Effector memory CD4-positive, alpha-beta T cell (primary cell): Measurements from ENCODE around the gene SNAI3.
A peak's percentile ranks its signal among the peaks of the same experiment; 100 is the strongest.

Experiments
- DNase-seq, 3 donors: peaks; one replicate each; pipeline ENCODE4 v3.0.0-alpha.2; 2020
- H3K27ac ChIP-seq: 2 replicates; pipeline ENCODE4 v1.7.0; 2013; ENCODE audit warnings: mild to moderate bottlenecking, low read length, moderate library complexity; ENCODE audit not compliant: insufficient read depth, poor library complexity, severe bottlenecking
- H3K27me3 ChIP-seq: replicated peaks from 2 replicates; pipeline ENCODE4 v1.7.0; 2013; ENCODE audit warnings: mild to moderate bottlenecking, low read length; ENCODE audit not compliant: insufficient read depth, control insufficient read depth, poor library complexity, severe bottlenecking
- H3K36me3 ChIP-seq: 2 replicates; pipeline ENCODE4 v1.7.0; 2013; ENCODE audit warnings: mild to moderate bottlenecking, low read length, moderate library complexity; ENCODE audit not compliant: control insufficient read depth, insufficient read depth
- H3K4me1 ChIP-seq: 2 replicates; pipeline ENCODE4 v1.7.0; 2013; ENCODE audit warnings: low read length, mild to moderate bottlenecking; ENCODE audit not compliant: control insufficient read depth, insufficient read depth, poor library complexity, severe bottlenecking
- H3K4me3 ChIP-seq: 2 replicates; pipeline ENCODE4 v1.7.0; 2013; ENCODE audit warnings: low read length, low read depth, mild to moderate bottlenecking; ENCODE audit not compliant: insufficient read depth, poor library complexity, severe bottlenecking
- H3K9me3 ChIP-seq: 2 replicates; pipeline ENCODE4 v1.7.0; 2013; ENCODE audit warnings: mild to moderate bottlenecking, low read length, moderate library complexity; ENCODE audit not compliant: control insufficient read depth

The SNAI3 gene

DNA sequence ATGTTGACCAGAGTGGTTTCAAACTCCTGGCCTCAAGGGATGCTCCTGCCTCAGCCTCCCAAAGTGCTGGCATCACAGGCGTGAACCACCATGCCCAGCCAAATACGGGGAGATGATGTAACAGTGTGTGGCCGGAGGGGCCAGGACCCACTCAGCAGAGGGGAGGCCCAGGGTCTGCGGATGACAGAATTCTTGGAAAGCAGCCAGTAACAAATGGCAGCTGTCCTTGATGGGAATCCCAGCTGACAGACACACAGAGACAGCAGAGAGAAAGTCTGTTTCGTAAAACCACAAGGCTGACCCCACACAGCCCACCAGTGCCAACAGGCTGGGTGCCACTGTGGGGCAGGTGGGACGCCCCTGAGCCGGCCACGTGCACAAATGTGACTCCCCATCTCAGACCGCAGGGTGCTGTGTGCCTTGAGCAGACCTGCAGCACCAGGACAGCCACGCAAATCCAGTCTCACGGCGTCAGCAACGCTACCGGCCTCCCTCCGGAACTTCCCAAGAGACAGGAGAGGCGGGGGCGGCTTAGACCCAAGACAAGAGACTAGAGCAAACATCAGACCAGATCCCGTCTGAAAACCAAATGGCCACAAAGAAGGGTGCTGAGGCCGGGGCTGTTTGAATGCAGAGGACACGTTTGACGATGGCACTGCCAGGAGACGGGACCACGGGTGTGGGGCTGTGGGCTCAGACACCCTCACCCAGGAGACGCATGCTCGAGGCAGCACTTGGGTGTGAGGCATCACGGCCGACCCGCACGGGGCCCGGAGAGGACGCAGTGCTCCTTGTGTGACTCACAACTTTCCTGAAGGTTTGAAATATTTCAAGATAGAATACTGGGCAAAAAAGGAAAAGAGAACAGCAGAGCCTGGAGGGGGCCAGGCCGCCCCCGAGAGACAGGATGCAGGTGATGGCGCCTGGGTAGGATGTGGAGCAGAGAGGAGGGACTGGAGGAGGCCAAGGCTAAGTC lies 44.6 kb upstream of the SNAI3 start:
- peaks cover 81% of the 10 kb centered on the region for H3K36me3 ChIP-seq
- no peaks in the 10 kb centered on the region for H3K9me3 ChIP-seq
- peaks cover 2% of the 10 kb centered on the region for H3K4me1 ChIP-seq
- no peak for DNase-seq
- H3K4me3 ChIP-seq = no peak overlapping the region
- H3K27ac ChIP-seq = peak overlapping the region; percentile 37
- H3K27me3 ChIP-seq = no peaks in the 10 kb centered on the region

DNA sequence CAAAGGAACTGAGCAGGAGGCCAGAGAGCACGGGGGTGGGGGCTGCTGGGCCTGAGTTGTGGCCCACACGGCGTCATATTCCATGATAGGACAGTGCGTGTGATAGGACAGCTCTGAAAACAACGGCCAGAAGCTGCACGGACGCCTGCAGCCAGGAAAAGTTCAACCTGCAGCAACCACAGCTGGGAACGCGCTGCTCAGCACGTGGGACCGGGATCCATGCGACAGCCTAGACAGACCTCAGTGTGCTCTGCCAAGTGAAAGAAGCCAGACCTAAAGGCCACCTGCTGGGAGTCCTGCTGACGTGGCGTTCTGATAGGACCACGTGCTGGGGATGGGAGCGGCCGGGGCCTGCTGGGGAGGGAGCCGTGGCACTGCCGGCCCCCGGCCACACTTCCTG lies 41.6 kb upstream of the SNAI3 start:
- Histone ChIP-seq H3K4me3 (no peak overlapping the region), H3K27ac (no peak overlapping the region), H3K9me3 (no peaks in the 10 kb centered on the region), H3K27me3 (no peaks in the 10 kb centered on the region), H3K4me1 (peaks cover 2% of the 10 kb centered on the region), H3K36me3 (peaks cover 80% of the 10 kb centered on the region)
- no peak for DNase-seq

DNA sequence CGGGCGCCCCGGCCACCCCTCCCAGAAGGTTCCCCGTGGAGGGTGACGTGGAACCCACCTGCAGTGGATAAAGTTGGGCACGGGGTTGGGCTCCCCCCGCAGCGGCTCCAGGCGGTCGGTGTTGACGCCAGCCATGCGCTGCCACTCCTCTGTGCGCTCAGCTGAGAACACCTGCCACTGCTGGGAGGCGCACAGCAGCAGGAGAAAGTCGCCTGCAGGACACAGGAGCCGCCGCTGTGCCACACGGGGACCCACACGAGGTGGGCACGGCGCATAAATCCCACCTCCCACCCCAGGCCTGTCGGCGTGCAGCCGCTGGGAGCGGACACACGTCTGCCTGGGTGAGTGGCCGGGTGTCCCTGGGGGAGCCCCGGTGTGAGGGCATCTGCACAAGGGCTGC lies 40.7 kb upstream of the SNAI3 start:
- no peaks in the 10 kb centered on the region for H3K27me3 ChIP-seq
- H3K9me3 ChIP-seq = no peaks in the 10 kb centered on the region
- DNase-seq = no peak
- H3K36me3 ChIP-seq = peaks cover 80% of the 10 kb centered on the region
- H3K27ac ChIP-seq = no peak overlapping the region
- no peak overlapping the region for H3K4me3 ChIP-seq
- H3K4me1 ChIP-seq = peaks cover 2% of the 10 kb centered on the region

DNA sequence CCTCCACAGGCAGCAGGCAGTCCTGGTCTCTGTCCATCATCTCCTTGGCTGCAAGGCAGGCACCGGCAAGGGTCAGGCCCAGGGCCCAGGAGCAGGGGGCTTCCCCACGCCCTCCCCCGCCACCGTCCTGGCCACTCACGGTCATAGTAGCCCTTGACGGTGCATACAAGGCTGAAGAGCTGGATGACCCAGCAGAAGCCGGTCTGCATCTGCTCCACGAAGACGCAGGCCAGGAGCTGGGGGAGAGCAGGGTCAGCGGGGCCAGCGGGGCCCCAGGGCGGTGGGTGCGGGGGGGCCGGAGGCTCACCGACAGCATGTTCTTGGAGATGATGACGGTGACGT lies 40.1 kb upstream of the SNAI3 start:
- Histone ChIP-seq H3K9me3 (no peaks in the 10 kb centered on the region), H3K27me3 (no peaks in the 10 kb centered on the region), H3K36me3 (peaks cover 81% of the 10 kb centered on the region), H3K4me3 (no peak overlapping the region), H3K4me1 (peaks cover 2% of the 10 kb centered on the region), H3K27ac (no peak overlapping the region)
- DNase-seq = no peak

DNA sequence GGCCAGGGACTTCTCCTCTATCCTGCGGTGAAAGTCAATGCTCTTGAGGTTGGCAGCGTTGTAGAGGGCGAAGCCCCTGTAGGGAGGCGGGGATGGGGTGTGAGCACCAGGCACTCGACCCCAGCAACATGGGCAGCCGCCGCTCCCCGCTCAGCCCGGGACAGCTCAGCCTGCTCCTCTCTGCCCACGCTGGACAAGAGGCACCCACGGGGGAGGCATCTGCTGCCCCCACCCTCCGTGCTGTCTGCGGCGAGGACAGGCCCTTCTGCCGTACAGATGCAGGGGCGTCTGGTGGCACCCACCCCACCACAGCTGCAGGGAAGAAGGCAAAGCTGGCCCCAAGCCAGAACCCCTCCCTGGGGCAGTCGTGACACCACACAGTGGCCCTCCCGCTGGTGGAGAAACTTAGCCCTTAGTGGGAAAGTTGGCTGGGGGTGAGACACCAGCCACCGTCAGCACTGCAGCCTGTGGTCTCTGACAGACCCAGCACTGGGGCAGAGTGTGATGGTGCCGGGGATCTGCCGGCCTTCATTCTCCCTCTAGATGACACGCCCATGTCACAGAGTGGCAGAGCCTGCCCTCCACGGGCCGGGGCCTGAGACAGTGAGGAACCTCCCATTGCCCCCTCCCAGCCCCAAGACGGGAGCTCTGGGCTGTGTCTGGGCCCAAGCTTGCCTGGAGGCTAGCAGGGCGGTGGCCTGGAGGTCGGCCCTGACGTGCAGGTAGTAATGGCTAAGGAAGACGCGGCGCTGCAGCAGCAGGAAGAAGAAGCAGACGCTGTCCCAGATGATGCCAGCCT lies 39.5 kb upstream of the SNAI3 start:
- H3K4me3 ChIP-seq = no peak overlapping the region
- H3K27me3 ChIP-seq = no peaks in the 10 kb centered on the region
- H3K36me3 ChIP-seq = peaks cover 81% of the 10 kb centered on the region
- H3K4me1 ChIP-seq = peaks cover 2% of the 10 kb centered on the region
- DNase-seq = no peak
- no peaks in the 10 kb centered on the region for H3K9me3 ChIP-seq
- H3K27ac ChIP-seq = no peak overlapping the region

DNA sequence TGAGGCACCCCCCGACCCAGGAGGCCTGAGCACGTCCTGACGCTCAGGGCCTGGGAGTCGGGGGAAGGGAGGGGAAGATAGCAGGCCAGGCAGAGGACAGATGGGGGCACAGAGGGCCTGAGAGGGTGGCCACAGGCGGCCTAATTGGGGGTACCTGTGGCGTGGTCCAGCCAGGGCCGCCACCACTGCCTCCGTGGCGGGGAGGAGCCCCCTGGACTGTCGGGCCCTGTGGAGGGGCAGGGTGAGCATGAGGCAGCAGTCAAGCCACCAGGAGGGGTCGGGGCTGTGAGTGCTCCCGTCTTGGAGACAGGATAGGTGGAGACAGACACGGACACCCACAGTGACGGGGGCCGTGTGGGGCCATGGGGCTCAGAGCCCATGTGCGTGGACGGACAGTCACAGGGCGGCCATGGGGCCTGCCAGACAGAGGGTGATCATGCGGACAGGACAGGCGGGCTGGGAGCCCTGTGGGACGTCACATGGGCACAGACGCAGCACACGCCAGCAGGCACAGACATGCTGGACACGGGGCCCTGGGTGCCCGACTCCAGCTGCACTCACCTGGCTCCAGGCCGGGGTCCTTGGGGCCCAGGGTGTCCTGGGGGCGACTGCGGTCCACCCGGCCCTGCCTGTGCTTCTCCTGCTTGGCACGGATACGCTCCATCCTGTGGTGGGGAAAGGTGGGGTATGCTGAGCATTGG lies 38.7 kb upstream of the SNAI3 start:
- no peaks in the 10 kb centered on the region for H3K27me3 ChIP-seq
- H3K36me3 ChIP-seq = peaks cover 84% of the 10 kb centered on the region
- peaks cover 2% of the 10 kb centered on the region for H3K4me1 ChIP-seq
- H3K9me3 ChIP-seq = no peaks in the 10 kb centered on the region
- no peak overlapping the region for H3K4me3 ChIP-seq
- no peak for DNase-seq
- no peak overlapping the region for H3K27ac ChIP-seq

DNA sequence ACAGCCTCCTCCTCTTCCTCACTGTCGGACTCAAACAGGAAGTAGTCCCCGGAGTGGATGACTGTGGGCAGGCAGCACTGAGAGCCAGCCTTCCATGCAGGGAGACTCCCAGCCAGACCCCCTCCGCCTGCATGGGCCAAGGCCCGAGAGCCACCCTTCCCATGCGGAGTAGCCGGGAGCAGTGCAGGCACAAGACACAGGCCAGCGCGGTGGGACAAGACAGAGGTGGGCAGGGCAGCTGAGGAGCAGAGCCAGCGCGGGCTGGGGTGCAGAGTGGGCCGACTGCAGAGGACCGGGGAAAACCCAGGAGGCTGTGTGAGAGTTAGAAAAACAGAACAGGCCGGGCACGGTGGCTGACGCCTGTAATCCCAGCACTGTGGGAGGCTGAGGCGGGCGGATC lies 37.6 kb upstream of the SNAI3 start:
- H3K27ac ChIP-seq = no peak overlapping the region
- H3K27me3 ChIP-seq = no peaks in the 10 kb centered on the region
- H3K4me1 ChIP-seq = peaks cover 2% of the 10 kb centered on the region
- DNase-seq = no peak
- H3K9me3 ChIP-seq = no peaks in the 10 kb centered on the region
- no peak overlapping the region for H3K4me3 ChIP-seq
- H3K36me3 ChIP-seq = peaks cover 91% of the 10 kb centered on the region

DNA sequence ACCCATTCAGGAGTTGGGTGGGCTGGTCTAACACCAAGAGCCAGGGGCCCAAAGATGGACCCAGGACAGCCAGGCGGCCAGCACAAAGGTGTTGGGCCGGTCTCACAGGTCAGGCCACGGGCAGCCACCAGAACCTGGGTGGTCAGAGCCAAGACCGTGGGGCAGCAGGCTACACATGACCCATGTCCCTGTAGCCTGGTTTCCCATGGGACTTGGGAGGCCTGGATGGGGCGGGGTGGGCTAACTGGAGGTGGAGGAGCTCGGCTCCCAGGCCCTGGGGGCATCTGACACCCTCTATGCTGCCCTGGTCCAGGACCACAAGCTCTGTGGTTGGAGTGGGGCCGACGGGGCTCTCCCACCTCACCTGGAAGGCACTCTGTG lies 37.2 kb upstream of the SNAI3 start:
- Histone ChIP-seq H3K9me3 (no peaks in the 10 kb centered on the region), H3K4me3 (no peak overlapping the region), H3K27ac (no peak overlapping the region), H3K27me3 (no peaks in the 10 kb centered on the region), H3K4me1 (peaks cover 2% of the 10 kb centered on the region), H3K36me3 (peaks cover 95% of the 10 kb centered on the region)
- DNase-seq = no peak

DNA sequence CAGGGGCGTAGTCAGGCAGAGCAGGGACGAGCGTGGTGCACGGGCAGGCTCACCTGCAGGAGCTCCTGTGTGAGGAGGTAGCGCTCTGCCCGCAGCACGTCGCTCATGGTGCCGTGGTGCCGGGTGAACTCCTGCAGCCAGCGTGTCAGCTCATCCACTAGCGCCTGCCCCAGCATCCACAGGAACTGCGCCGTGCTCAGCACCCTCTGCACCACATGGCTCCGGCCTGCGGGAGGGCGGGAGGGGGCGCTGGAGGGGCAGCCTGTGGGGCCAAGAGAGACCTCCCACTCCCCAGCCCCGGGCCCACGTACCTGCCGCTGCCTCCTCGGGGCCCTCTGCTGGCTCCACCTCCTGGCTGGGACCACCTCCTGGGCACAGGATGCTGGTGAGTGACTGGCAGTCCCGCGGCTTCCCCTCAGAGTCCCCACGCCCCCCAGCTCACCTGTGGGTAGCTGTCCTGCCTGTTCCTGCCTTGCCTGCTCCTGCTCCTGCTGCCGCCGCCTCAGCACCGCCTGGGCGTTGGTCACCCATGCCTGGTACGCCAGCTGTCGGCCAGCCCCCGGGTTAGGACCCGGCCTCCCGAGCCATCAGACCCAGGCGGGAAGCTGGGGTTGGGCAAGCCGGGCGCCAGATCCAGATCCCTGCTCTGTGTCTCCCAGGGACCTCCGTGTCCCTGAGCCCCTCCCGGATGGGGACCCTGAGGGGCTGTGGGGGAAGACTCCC lies 36.6 kb upstream of the SNAI3 start:
- Histone ChIP-seq H3K36me3 (peaks cover 99% of the 10 kb centered on the region), H3K4me3 (no peak overlapping the region), H3K27ac (no peak overlapping the region), H3K4me1 (peaks cover 2% of the 10 kb centered on the region), H3K27me3 (no peaks in the 10 kb centered on the region), H3K9me3 (no peaks in the 10 kb centered on the region)
- DNase-seq = no peak
